Measurements from ENCODE around the gene PATE1.

DNA sequence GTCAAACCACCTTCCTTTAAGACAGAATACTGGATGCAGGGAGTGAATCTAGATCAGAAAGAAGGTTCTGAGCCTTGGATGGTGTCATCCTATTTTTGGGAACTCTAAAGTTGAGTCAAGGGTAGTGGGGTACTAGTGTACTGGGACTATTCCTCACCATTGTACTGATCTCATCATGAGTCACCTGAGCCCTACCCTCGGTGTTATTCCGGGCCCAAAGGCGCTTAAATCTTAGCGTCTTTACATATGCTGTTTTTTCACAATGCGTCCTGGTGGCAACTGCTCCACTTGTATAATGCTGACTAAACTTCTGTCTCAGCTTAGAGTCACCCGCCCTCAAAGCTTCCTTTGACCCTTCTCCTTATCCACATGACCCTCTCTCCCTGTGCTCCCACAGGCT is 25.3 kb upstream of the PATE1 start:
- TF ChIP-seq EZH2 (IDR thresholded peaks at IDR 0.05) (no peak), POLR2AphosphoS5 (IDR thresholded peaks at IDR 0.05; ENCODE audit: borderline replicate concordance, low read depth, low read length) (no peak)
